CD4-positive, alpha-beta T cell treated with Interferon gamma for 1 hour (primary cell): ENCODE data around the gene RXYLT1.
"Not testable (repeated sequence)": the region's sequence is repeated elsewhere in the genome, so short reads cannot be mapped to it uniquely, and the experiment has no call there.

Experiments used
- DNase-seq: peaks from one replicate; pipeline ENCODE4 v3.0.0-alpha.2; 2020

The RXYLT1 gene

DNA sequence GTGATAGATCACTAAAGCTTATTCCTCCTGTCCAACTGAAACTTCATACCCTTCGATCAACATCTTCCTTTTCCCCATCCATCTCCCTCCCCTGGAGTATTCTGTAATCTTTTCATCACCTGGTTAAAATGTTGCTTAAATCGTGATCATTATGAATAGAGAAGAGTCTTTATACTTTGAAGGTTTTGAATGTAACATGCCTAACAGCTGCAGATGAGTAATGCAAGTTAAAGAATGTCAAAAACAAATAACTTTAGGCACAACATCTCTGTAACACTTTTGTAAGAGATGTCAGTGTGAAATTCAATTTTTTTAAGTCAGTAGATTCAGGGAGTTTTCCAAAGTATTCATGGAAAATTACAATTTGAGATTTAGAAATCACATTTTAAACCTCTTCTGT lies 25.0 kb downstream of the RXYLT1 start:
- no peak for DNase-seq

DNA sequence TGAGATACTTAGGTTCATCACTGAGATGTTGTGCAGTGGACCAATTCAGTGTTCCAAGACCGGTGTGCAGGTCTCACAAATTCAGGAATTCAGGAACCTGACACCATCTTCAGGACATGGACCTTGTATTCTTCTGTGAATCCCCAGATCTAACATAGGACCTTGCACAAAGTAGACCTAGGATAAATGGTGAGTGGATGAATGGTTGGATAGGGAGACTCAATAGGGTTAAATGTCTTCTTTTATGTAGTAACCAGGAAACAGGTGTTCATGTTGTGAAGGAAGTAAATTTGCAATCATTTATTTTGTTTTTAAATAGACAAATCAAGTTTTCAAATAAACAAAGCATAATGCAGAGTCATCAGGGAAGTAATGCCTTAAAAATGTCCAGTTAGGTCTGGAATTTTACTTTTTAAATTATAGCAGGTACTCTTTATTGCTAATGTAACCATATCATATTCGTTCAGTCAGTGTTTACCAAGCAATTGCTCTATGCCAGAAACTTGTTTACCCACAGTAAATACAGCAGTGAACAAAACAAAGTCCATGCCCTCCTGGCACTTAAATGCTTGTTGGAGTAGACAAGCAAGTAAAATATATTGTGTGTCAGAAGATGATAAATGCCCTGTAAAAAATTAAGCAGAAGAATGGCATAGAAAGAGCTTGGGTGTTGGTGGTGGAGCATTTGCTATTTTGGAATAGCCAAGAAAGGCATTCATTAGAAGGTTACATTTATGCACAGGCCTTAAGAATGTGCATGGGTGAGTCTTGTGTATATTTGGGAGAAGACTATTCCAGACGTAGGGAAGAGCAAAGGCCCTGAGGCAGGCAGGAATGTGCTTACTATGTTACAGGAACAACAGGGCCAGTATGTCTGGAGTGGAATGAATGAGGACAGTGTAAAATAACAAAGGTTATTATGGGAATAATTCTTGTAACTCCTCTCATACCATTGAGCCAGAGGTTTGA lies 26.3 kb downstream of the RXYLT1 start:
- no peak for DNase-seq

DNA sequence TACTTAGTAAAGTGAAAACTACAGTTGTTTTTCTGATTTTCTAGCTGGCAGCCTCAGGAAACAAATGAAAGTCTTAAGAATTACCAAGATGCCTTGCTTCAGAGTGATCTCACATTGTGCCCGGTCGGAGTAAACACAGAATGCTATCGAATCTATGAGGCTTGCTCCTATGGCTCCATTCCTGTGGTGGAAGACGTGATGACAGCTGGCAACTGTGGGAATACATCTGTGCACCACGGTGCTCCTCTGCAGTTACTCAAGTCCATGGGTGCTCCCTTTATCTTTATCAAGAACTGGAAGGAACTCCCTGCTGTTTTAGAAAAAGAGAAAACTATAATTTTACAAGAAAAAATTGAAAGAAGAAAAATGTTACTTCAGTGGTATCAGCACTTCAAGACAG lies 28.9 kb downstream of the RXYLT1 start:
- no peak for DNase-seq

DNA sequence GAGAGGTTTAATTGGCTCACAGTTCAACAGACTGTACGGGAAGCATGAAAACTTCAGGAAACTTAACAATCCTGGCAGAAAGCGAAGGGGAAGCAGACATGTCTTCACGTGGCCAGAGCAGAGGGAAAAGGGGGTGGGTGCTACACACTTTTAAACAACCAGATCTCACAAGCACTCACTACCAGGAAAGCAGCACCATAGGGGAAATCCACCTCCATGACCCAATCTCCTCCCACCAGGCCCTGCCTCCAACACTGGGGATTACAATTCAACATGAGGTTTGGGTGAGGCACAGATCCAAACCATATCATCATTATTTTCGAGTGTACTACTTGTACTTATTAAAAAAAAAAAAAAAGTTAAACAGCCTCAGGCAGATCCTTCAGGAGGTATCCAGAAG lies 29.9 kb downstream of the RXYLT1 start:
- no peak for DNase-seq

DNA sequence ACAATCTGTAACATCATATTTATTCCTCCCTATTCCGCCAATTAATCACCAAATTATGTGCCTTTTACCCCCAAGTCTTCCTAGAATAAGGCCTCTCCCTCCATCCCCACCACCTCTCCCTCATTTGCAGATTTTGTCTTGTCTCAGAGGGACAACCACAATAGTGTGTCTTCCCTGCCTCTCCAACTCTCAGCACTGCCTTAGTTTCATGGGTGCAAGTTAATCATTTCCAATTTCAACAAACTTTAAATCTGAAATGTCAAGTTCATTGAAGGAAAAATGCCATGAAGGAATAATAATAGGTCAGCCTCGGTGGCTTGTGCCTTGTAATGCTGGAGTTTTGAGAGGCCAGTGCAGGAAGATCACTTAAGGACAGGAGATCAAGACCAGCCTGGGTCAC lies 31.6 kb downstream of the RXYLT1 start:
- no peak for DNase-seq

DNA sequence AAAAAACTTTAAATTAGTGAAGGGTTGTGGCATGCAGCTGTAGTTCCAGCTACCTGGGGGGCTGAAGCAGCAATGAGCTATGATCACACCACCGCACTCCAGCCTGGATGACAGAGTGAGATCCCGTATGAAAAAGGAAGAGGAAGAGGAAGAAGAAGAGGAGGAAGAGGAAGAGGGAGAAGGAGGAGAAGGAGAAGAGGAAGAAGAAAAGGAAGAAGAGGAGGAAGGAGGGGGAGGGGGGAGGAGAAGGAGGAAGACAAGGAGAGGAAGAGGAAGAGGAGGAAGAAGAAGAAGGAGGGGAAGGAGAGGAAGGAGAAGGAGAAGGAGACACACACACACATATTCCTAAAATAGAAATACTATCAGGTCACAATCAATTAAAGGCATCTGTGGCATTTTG lies 32.0 kb downstream of the RXYLT1 start:
- no peak for DNase-seq

DNA sequence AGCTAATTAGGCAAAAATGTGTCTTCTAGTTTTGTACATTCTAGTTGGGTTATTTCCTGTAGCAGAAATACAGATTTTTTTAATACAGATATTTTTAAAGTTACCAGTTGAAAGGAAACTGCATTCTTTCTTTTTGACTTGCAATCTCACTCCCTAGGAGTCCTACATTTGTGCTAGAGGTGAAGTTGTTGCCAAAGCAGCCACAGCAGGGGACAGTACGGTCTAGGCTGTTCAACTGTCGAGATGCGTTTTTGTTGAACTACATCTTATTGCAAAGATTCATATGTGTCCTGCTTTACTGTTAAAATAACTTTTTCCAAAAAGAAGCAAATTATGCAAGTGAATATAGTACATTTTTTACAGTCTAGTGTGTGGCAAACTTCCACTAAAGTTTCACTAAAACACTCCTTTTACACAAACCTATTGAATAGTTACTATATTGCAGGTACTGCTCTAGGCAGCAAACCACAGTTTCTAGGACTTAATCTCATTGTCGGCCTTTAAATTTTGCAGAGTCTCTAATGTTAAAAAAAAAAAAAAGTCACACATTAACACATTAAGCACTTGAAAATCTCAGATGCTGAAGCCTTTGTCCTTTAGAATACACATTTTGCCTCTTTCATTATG lies 34.5 kb downstream of the RXYLT1 start:
- no peak for DNase-seq

DNA sequence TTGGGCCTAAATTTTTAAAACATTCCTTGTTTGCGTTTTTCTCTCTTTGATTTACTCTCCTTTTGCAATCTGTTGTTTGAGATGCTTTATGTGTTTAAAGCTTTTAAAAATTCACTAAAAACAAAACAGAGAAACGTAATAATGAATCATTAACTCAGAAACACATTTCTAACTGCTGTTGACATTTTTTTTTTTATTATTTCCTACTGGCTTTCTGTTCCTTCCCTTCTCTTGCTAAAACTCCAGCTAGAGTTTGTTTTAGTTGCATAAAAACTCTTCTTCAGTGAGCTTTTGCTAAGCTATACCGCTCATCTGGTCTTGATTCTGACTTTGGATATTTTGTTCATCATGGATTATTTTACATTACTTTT lies 35.8 kb downstream of the RXYLT1 start:
- no peak for DNase-seq

DNA sequence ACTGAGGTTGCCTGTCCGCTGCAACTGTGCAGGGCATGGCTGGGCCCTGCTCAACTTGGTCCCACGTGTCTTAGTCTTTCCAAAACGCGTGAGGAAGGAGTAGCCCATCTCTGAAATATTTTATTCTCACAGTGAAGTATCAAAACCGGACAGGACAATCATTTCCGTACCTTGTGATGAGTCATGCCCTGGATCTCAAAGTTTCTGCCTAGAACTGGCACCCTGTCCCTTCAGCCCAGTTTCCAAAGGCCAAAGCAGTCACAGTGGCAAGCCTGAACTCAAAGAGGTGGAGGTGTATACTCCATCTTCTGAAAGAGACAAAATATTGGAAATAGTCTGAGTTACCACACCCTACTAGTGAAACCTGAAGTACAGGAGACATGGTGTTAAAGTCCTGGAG lies 36.3 kb downstream of the RXYLT1 start:
- no peak for DNase-seq

DNA sequence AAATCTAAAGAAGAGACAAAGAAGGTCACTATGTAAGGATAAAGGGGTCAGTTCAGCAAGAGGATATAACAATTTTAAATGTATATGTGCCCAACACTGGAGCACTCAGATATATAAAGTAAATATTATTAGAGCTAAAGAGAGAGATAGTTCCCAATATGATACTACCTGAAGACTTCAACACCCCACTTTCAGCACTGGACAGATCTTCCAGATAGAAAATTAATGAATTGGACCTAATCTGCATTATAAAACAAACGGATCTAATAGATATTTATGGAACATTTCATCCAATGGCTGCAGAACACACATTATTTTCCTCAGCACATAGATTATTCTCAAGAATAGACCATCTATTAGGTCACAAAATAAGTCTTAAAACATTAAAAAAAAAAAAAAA lies 40.7 kb downstream of the RXYLT1 start:
- no peak for DNase-seq

DNA sequence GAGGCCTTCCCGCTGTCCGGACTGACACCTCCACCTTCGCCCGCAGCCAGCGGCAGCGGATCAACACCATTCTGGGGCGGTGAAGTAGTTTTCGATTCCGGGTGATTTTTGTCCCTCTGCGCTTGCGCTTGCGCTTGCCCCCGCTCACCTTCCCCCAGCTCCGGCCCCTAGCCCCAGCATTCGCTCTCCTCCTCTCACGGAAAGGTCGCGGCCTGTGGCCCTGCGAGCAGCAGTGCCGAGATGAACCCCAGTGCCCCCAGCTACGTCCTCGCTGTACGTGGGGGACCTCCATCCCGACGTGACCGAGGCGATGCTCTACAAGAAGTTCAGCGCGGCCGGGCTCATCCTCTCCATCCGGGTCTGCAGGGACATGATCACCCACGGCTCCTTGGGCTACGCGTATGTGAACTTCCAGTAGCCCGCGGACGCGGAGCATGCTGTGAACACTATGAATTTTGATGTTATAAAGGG lies 42.1 kb downstream of the RXYLT1 start:
- DNase-seq, result no peak

DNA sequence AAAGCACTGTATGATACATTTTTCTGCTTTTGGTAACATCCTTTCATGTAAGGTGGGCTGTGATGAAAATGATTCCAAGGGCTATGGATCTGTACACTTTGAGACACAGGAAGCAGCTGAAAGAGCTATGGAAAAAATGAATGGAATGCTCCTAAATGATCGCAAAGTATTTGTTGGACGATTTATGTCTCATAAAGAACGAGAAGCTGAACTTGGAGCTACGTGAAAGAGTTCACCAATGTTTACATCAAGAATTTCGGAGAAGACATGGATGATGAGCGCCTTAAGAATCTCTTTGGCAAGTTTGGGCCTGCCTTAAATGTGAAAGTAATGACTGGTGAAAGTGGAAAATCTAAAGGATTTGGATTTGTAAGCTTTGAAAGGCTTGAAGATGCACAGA lies 42.6 kb downstream of the RXYLT1 start:
- DNase-seq, result no peak

DNA sequence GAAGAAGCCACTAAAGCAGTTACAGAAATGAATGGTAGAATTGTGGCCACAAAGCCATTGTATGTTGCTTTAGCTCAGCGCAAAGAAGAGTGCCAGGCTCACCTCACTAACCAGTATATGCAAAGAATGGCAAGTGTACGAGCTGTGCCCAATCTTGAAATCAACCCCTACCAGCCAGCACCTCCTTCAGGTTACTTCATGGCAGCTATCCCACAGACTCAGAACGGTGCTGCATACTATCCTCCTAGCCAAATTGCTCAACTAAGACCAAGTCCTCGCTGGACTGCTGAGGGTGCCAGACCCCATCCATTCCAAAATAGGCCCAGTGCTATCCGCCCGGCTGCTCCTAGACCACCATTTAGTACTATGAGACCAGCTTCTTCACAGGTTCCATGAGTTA lies 43.3 kb downstream of the RXYLT1 start:
- DNase-seq, result no peak

DNA sequence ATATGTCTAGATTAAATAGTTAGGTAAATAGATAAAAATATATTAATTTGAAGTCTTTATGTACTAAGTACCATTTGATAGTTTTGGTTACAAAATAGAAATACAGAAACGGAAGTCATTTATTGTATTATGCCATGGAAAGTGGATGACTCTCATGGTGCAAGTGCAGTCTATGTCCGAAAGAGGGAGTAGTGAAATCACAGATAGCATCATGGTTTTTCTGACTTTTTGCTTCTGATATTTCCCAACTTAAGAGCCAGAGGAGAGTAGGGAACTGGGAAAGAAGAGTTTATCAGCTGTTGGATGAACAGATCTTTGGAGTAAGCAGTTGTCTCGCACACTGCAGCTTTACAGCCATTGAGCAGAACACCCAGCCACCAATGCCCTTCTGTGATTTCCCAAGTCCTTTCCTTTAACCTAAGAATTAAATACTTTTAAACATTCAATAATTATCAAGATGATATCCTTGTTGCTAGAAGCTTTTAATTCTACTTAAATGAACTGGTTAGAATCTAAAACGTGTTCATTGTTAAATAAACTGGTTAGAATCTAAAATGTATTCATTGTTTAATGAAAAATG lies 46.4 kb downstream of the RXYLT1 start:
- DNase-seq, result no peak

DNA sequence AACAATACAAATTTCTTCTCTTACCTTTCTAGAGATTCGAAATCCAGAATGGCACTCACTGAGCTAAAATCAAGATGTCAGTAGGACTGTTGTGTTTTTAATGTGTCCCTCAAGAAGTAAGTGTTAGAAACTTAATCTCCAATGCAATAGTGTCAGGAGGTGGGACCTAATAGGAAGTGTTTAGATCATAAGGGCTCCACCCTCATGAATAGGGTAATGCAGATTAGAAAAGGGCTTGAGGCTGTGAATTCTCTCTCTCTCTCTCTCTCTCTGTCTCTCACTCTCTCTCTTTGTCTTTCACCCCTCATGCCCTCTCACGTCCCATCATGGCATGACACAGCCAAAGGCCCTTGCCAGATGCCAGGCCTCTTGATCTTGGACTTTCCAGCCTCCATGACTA lies 49.2 kb downstream of the RXYLT1 start:
- DNase-seq, result no peak

DNA sequence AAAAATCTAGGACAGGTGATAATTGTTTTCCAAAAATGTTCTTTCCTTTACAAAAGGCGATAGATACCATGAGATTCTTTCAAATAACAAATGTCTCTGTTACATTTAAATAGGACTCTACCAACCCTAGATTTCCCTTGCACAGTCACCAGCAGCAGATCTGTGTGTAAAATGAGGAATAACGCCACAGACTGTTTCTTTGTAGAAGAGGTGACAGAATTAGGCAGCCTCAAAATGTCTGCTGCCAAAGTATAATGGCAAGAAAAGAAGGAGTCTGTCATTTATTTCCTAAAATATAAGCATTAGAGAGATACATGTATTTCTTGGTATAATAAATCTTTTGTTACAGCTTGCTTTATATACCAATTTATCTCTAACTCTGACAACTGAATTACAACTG lies 56.3 kb downstream of the RXYLT1 start:
- no peak for DNase-seq

DNA sequence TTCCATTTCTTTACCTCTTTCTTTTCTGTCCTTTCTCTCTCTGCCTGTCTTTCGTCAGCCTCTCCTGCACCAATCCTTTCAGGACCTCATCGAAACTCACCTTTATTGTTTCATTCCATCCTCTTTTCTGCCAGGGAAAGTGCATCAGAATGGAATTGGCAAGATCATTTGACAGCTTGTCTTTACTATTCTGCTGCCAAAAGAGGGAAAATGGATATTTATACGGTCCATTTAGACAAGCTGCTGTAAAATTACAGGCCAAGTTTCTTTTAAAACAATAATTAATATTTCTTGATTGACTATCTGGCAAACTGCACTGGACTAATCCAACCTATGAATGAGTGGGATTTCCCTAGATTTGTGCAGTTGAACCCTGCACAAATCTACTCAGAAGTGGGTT lies 57.2 kb downstream of the RXYLT1 start:
- no peak for DNase-seq

DNA sequence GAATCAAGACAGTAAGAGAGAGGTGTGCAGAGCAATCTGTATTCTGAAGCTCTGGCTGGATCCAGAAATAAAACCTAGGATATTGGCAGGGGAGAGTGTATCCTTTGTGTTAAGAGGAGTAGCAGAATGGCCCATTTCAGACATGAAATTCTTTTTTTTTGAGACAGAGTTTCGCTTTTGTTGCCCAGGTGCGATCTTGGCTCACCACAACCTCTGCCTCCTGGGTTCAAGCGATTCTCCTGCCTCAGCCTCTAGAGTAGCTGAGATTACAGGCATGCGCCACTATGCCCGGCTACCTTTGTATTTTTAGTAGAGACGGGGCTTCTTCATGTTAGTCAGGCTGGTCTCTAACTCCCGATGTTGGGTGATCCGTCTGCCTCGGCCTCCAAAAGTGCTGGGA lies 58.7 kb downstream of the RXYLT1 start:
- DNase-seq, result no peak

DNA sequence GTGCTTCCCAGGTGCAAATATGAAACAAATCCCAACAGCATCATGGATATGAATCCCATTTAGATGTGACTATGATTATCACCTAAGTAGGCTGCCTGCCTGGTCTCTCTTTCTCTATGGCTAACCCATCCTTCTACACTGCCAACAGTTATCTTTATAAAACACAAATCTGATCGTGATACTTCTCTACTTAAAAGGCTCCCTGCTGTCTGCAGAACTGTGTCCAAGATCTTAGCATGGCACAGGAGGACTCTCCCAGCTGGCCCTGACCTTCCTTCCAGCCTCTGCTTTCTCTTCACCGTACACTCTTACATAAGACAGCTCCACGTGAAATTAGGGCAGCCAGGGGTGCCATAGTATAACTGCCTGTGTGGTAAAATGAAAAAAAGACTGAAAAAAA lies 61.3 kb downstream of the RXYLT1 start:
- DNase-seq, result no peak

DNA sequence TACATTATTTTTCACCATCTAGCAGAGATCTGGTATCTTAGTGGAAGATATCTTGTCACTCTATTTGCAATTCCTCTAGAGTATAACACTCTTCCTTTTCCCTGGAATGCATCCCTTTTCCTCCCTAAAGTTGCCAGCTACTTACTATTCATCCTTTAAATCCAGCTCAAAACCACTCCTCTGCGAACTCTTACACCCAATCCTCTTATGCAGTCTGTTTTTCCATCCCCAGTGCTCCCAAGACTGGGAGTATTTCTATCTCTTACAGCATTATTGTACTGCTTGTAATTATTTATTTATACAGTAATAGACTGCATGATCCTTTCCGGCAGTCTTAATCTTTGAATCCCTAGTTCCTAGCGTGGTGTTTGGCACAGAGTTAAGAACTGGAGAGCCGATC lies 61.9 kb downstream of the RXYLT1 start:
- DNase-seq, result no peak

DNA sequence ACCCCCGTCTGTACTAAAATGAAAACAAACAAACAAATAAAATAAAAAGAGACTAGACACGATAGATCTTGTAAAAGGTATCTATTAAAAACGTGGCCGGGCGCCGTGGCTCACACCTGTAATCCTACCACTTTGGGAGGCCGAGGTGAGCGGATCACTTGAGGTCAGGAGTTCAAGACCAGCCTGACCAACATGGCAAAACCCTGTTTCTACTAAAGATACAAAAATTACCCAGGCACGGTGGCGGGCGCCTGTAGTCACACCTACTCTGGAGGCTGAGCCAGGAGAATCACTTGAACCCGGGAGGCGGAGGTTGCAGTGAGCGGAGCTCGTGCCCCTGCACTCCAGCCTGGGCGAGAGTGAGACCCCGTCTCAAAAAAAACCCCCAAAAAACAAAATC lies 63.0 kb downstream of the RXYLT1 start:
- not testable (repeated sequence) for DNase-seq

DNA sequence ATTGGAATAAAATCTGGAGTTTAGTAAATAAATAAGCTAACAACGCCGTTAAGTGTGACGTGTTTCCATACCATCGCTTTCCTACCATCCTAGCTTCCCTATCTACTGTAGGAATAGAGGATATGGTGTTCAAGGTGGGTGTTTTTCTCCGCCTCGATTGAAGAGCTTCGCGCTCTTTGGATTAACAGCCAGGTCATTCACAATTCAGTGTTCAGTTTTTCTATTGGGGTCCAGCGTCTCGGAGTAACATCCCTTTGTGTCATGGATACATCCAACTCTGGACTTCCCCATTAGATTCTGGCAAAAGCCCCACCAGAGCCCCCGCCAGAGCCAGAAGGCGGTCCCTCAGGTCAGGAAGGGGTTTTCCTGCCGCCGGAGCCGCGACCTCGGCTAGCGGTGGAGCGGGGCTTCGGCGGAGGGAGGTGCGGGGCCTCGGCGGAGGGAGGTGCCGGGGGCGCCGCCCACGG lies 63.6 kb downstream of the RXYLT1 start:
- DNase-seq, result no peak

DNA sequence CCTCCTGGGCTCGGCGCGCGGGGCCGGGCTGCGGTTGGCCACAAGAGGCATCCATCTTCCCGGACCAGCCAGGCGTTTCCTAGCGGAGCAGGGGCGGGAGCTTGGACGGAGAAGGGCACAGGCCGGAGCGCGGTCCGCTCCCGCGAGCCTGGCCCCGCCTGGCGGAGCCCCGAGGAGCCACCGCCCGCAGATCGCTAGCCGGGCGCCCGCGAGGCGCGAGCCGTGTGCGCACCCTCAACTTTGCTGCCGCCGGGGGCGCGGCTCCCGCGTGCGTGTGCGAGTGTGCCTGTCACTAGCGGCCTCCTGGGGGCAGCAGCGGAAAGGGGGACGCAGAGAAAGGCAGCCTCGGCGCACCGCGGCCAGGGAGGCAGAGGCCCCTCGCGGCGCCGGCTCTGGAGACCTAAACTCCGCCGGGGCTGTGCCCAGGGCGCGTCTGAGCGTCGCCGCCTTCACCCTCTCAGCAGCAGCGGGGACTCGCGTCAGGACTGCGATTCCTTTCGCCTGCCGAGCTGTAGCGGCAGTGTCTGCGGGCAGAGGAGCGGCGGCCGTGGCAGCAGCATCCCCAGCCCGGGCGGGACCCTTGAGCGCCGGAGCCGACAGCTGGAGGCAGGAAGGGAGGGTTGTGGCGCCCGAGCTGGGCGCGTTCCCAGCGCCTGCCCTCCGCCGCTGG lies 64.1 kb downstream of the RXYLT1 start:
- peak; percentile 80 for DNase-seq
